GM21528 (cell line): Measurements from ENCODE around the gene LZTS3.
"Not testable (repeated sequence)": the region's sequence is repeated elsewhere in the genome, so short reads cannot be mapped to it uniquely, and the experiment has no call there.

Experiments
- ATAC-seq: cut with Tn5 transposase; IDR thresholded peaks from one replicate; pipeline ENCODE4 v1.9.1; 2021; ENCODE audit warnings: mild to moderate bottlenecking, moderate library complexity; ENCODE audit not compliant: unreplicated experiment, low FRiP score

Gene LZTS3

GRCh38 chr20:3168829-3169590 is 4.3 kb downstream of the LZTS3 start:
- ATAC-seq, result no peak

- ATAC-seq, result no peak
Observed at GRCh38 chr20:3168079-3168828, 5.1 kb downstream of the LZTS3 start.

- ATAC-seq, result no peak
Observed at GRCh38 chr20:3167738-3168078, 5.6 kb downstream of the LZTS3 start.

- no peak for ATAC-seq
Observed at GRCh38 chr20:3166913-3167342, 6.4 kb downstream of the LZTS3 start.

- no peak for ATAC-seq
Observed at GRCh38 chr20:3166338-3166912, 6.9 kb downstream of the LZTS3 start.

GRCh38 chr20:3165473-3166337 is 7.6 kb downstream of the LZTS3 start:
- ATAC-seq, result no peak

GRCh38 chr20:3164763-3165410 is 8.5 kb downstream of the LZTS3 start:
- no peak for ATAC-seq

GRCh38 chr20:3164043-3164762 is 9.1 kb downstream of the LZTS3 start:
- no peak for ATAC-seq

GRCh38 chr20:3163099-3164042 is 10.0 kb downstream of the LZTS3 start:
- ATAC-seq, result no peak

GRCh38 chr20:3162080-3162611 is 11.2 kb downstream of the LZTS3 start:
- no peak for ATAC-seq

GRCh38 chr20:3161316-3162079 is 11.9 kb downstream of the LZTS3 start:
- no peak for ATAC-seq

GRCh38 chr20:3160418-3160817 is 12.9 kb downstream of the LZTS3 start:
- no peak for ATAC-seq

- ATAC-seq, result no peak
Observed at GRCh38 chr20:3158968-3159431, 14.3 kb downstream of the LZTS3 start.

GRCh38 chr20:3157817-3158216 is 15.5 kb downstream of the LZTS3 start:
- ATAC-seq, result no peak

- no peak for ATAC-seq
Observed at GRCh38 chr20:3156811-3157619, 16.3 kb downstream of the LZTS3 start.

GRCh38 chr20:3152057-3152644 is 21.2 kb downstream of the LZTS3 start:
- ATAC-seq, result not testable (repeated sequence)
